ENCODE data around the gene NME8. TPM values are rescaled to one million over a fixed set of nuclear protein-coding genes. Genes with fewer than 3 reads are reported as not detected.
A peak's percentile ranks its signal among the peaks of the same experiment; 100 is the strongest.

The NME8 gene
- total RNA-seq, 1 donor from 2014 or later, result not detected

GRCh38 chr7:37833818-37834146 is 14.6 kb upstream of the NME8 start:
- Histone ChIP-seq H3K27ac (ENCODE audit: low read depth, low read length) (no peak overlapping the region), H4K20me1 (ENCODE audit: insufficient read depth, low read length) (no peaks in the 10 kb centered on the region), H3K9me3 (ENCODE audit: insufficient read depth, low read depth, low read length) (no peaks in the 10 kb centered on the region), H3K4me3 (ENCODE audit: insufficient read depth, low read depth, low read length) (no peak overlapping the region), H3K4me2 (ENCODE audit: low read length) (no peak overlapping the region), H3K9ac (ENCODE audit: low read length) (no peak overlapping the region), H3K36me3 (ENCODE audit: insufficient read depth, low read length) (no peaks in the 10 kb centered on the region), H3K79me2 (ENCODE audit: insufficient read depth, low read length) (no peaks in the 10 kb centered on the region), H2AFZ (ENCODE audit: low read depth, low read length) (no peak overlapping the region), H3K27me3 (ENCODE audit: insufficient read depth, low read length) (no peaks in the 10 kb centered on the region), H3K4me1 (ENCODE audit: insufficient read depth, low read length) (no peaks in the 10 kb centered on the region)
- Mint-ChIP-seq H3K27ac (ENCODE audit: unreplicated experiment) (no peak overlapping the region), H3K36me3 (ENCODE audit: low read depth, unreplicated experiment) (no peaks in the 10 kb centered on the region), H3K27me3 (ENCODE audit: low read depth, unreplicated experiment) (no peaks in the 10 kb centered on the region), H3K9me3 (ENCODE audit: unreplicated experiment) (no peaks in the 10 kb centered on the region), H3K4me3 (ENCODE audit: unreplicated experiment) (no peak overlapping the region), H3K4me1 (ENCODE audit: low read depth, unreplicated experiment) (no peaks in the 10 kb centered on the region)
- FAIRE-seq (no peak), DNase-seq (ENCODE audit: low read depth) (no peak)
- TF ChIP-seq CTCF (IDR thresholded peaks at IDR 0.05; ENCODE audit: insufficient read depth, low read depth, low read length) (no peak), EZH2 (IDR thresholded peaks at IDR 0.05; ENCODE audit: insufficient read depth, low read length) (no peak)

GRCh38 chr7:37853468-37853867 is 5.1 kb downstream of the NME8 start:
- Mint-ChIP-seq H3K4me1 (ENCODE audit: low read depth, unreplicated experiment) (no peaks in the 10 kb centered on the region), H3K9me3 (ENCODE audit: unreplicated experiment) (no peaks in the 10 kb centered on the region), H3K36me3 (ENCODE audit: low read depth, unreplicated experiment) (no peaks in the 10 kb centered on the region), H3K4me3 (ENCODE audit: unreplicated experiment) (no peak overlapping the region), H3K27me3 (ENCODE audit: low read depth, unreplicated experiment) (no peaks in the 10 kb centered on the region), H3K27ac (ENCODE audit: unreplicated experiment) (no peak overlapping the region)
- Histone ChIP-seq H3K9ac (ENCODE audit: low read length) (no peak overlapping the region), H3K36me3 (ENCODE audit: insufficient read depth, low read length) (no peaks in the 10 kb centered on the region), H3K9me3 (ENCODE audit: insufficient read depth, low read depth, low read length) (peaks cover 3% of the 10 kb centered on the region), H3K27ac (ENCODE audit: low read depth, low read length) (no peak overlapping the region), H3K27me3 (ENCODE audit: insufficient read depth, low read length) (no peaks in the 10 kb centered on the region), H3K79me2 (ENCODE audit: insufficient read depth, low read length) (no peaks in the 10 kb centered on the region), H2AFZ (ENCODE audit: low read depth, low read length) (no peak overlapping the region), H3K4me1 (ENCODE audit: insufficient read depth, low read length) (no peaks in the 10 kb centered on the region), H3K4me2 (ENCODE audit: low read length) (no peak overlapping the region), H4K20me1 (ENCODE audit: insufficient read depth, low read length) (no peaks in the 10 kb centered on the region), H3K4me3 (ENCODE audit: insufficient read depth, low read depth, low read length) (no peak overlapping the region)
- no peak for FAIRE-seq
- TF ChIP-seq CTCF (IDR thresholded peaks at IDR 0.05; ENCODE audit: insufficient read depth, low read depth, low read length), result peak; percentile 5
- TF ChIP-seq EZH2 (IDR thresholded peaks at IDR 0.05; ENCODE audit: insufficient read depth, low read length), result no peak
- no peak for DNase-seq (ENCODE audit: low read depth)

- no peaks in the 10 kb centered on the region for H3K4me1 ChIP-seq (ENCODE audit: insufficient read depth, low read length)
- no peak overlapping the region for H2AFZ ChIP-seq (ENCODE audit: low read depth, low read length)
- H3K27me3 ChIP-seq (ENCODE audit: insufficient read depth, low read length), result no peaks in the 10 kb centered on the region
- no peak overlapping the region for H3K4me3 ChIP-seq (ENCODE audit: insufficient read depth, low read depth, low read length)
- DNase-seq (ENCODE audit: low read depth), result no peak
- FAIRE-seq, result no peak
- H3K9me3 Mint-ChIP-seq (ENCODE audit: unreplicated experiment), result no peaks in the 10 kb centered on the region
- H3K27me3 Mint-ChIP-seq (ENCODE audit: low read depth, unreplicated experiment), result no peaks in the 10 kb centered on the region
- no peak overlapping the region for H3K9ac ChIP-seq (ENCODE audit: low read length)
- H3K9me3 ChIP-seq (ENCODE audit: insufficient read depth, low read depth, low read length), result no peaks in the 10 kb centered on the region
- TF ChIP-seq EZH2 (IDR thresholded peaks at IDR 0.05; ENCODE audit: insufficient read depth, low read length) (no peak), CTCF (IDR thresholded peaks at IDR 0.05; ENCODE audit: insufficient read depth, low read depth, low read length) (no peak)
- H3K27ac Mint-ChIP-seq (ENCODE audit: unreplicated experiment), result no peak overlapping the region
- H3K36me3 ChIP-seq (ENCODE audit: insufficient read depth, low read length), result no peaks in the 10 kb centered on the region
- H3K27ac ChIP-seq (ENCODE audit: low read depth, low read length), result no peak overlapping the region
- H3K4me2 ChIP-seq (ENCODE audit: low read length), result no peak overlapping the region
- no peak overlapping the region for H3K4me3 Mint-ChIP-seq (ENCODE audit: unreplicated experiment)
- H3K36me3 Mint-ChIP-seq (ENCODE audit: low read depth, unreplicated experiment), result no peaks in the 10 kb centered on the region
- H3K4me1 Mint-ChIP-seq (ENCODE audit: low read depth, unreplicated experiment), result no peaks in the 10 kb centered on the region
- no peaks in the 10 kb centered on the region for H3K79me2 ChIP-seq (ENCODE audit: insufficient read depth, low read length)
- H4K20me1 ChIP-seq (ENCODE audit: insufficient read depth, low read length), result no peaks in the 10 kb centered on the region
Measured at GRCh38 chr7:37882086-37882485, 33.7 kb downstream of the NME8 start.
